ENCODE measurements around the gene STXBP5.

The STXBP5 gene

DNA sequence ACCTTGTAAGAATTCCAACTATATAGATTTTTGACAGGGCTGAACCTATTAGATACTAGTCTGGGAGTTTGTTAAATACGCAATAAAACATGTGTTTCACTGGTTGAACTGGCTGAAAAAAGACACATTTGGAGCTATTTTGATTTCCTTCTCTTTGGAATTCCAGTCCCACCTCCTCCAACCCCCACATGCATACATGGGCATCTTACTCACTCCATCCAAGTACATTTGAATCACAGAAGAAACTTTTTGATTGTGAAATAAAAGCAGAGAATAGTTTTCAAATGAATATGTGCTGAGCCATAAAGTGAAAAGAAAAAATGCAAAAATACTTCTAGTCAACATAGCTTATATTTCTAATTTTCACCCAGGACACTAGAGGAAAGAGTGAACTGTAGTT is 33.9 kb upstream of the STXBP5 start:
- Histone ChIP-seq H2AFZ (ENCODE audit: low read length) (no peak overlapping the region), H3K4me2 (ENCODE audit: low read length) (no peak overlapping the region), H3K27ac (ENCODE audit: low read depth, low read length, poor library complexity, severe bottlenecking) (no peak overlapping the region), H3K9me3 (ENCODE audit: low read length) (no peaks in the 10 kb centered on the region), H3K79me2 (ENCODE audit: insufficient read depth, low read length) (no peaks in the 10 kb centered on the region), H3K9me2 (ENCODE audit: low read depth, low read length) (no peaks in the 10 kb centered on the region), H3F3A (ENCODE audit: insufficient read depth, low read length) (no peaks in the 10 kb centered on the region), H3K9ac (ENCODE audit: low read length) (no peak overlapping the region), H3K4me3 (ENCODE audit: low read depth, low read length, poor library complexity, severe bottlenecking) (no peak overlapping the region), H4K20me1 (ENCODE audit: insufficient read depth, low read length) (no peaks in the 10 kb centered on the region), H3K27me3 (ENCODE audit: insufficient read depth, low read length) (no peaks in the 10 kb centered on the region), H3K36me3 (ENCODE audit: insufficient read depth, low read length) (no peaks in the 10 kb centered on the region), H3K4me1 (ENCODE audit: insufficient read depth, low read length, severe bottlenecking) (no peaks in the 10 kb centered on the region)
- TF ChIP-seq, protein P1, sequence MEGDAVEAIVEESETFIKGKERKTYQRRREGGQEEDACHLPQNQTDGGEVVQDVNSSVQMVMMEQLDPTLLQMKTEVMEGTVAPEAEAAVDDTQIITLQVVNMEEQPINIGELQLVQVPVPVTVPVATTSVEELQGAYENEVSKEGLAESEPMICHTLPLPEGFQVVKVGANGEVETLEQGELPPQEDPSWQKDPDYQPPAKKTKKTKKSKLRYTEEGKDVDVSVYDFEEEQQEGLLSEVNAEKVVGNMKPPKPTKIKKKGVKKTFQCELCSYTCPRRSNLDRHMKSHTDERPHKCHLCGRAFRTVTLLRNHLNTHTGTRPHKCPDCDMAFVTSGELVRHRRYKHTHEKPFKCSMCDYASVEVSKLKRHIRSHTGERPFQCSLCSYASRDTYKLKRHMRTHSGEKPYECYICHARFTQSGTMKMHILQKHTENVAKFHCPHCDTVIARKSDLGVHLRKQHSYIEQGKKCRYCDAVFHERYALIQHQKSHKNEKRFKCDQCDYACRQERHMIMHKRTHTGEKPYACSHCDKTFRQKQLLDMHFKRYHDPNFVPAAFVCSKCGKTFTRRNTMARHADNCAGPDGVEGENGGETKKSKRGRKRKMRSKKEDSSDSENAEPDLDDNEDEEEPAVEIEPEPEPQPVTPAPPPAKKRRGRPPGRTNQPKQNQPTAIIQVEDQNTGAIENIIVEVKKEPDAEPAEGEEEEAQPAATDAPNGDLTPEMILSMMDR (IDR thresholded peaks at IDR 0.05; ENCODE audit: low read length), result no peak
- no peak for TF ChIP-seq EZH2 (IDR thresholded peaks at IDR 0.05; ENCODE audit: borderline replicate concordance, low read length)

DNA sequence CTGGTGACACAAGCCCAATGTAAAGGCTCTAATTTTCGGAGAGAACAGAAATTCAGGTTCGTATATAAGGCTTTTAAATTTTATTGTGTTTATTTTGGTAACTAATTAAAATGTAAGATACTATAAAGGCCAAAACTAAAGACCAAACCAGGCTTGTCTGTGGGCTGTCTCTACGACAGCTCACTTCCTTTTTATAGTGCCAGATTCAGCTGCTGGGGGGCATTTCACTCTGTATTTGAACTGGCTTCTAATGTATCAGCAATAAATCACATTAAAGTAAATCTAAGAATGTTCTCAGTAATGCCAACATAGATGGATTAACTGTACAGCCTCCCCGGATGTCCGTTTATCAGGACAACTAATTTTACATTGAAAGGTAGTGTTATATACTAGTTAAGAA is 31.1 kb upstream of the STXBP5 start:
- Histone ChIP-seq H3K4me3 (ENCODE audit: low read depth, low read length, poor library complexity, severe bottlenecking) (no peak overlapping the region), H3K9me2 (ENCODE audit: low read depth, low read length) (no peaks in the 10 kb centered on the region), H3K36me3 (ENCODE audit: insufficient read depth, low read length) (no peaks in the 10 kb centered on the region), H3K9ac (ENCODE audit: low read length) (no peak overlapping the region), H3K27me3 (ENCODE audit: insufficient read depth, low read length) (no peaks in the 10 kb centered on the region), H3K9me3 (ENCODE audit: low read length) (no peaks in the 10 kb centered on the region), H2AFZ (ENCODE audit: low read length) (no peak overlapping the region), H3K4me2 (ENCODE audit: low read length) (no peak overlapping the region), H3K4me1 (ENCODE audit: insufficient read depth, low read length, severe bottlenecking) (no peaks in the 10 kb centered on the region), H3F3A (ENCODE audit: insufficient read depth, low read length) (no peaks in the 10 kb centered on the region), H4K20me1 (ENCODE audit: insufficient read depth, low read length) (no peaks in the 10 kb centered on the region), H3K27ac (ENCODE audit: low read depth, low read length, poor library complexity, severe bottlenecking) (no peak overlapping the region), H3K79me2 (ENCODE audit: insufficient read depth, low read length) (no peaks in the 10 kb centered on the region)
- no peak for TF ChIP-seq EZH2 (IDR thresholded peaks at IDR 0.05; ENCODE audit: borderline replicate concordance, low read length)
- TF ChIP-seq, protein P1 (IDR thresholded peaks at IDR 0.05; ENCODE audit: low read length), result no peak

DNA sequence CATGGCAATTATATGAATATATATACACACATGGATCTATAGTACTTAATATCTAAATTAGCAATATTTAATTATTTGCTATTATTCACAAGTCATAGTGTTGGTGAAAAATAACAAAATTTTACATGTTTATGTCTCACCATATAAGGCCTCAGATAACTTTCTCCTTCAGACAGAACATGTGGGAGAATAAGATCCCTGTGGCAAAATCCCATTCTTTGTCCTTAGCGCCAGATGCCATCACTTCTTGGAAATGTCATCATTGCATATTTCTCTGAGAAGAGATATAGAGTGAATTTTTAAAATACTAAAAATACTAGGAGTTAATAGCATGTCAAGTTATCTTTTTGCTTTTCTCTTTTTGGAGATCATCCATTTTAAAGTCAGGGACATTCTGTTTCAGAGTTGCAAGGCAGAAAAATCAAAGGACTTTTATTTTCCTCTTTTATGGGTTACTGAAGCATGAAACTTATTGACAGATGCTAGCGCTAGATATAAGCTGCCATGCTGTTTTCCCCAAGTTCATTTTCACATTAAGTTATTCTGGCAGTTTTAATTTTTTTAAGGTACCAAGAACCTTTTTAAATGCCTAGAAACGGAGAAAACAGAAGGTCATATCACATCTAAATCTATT is 30.4 kb upstream of the STXBP5 start:
- Histone ChIP-seq H3K36me3 (ENCODE audit: insufficient read depth, low read length) (no peaks in the 10 kb centered on the region), H2AFZ (ENCODE audit: low read length) (no peak overlapping the region), H3K9me2 (ENCODE audit: low read depth, low read length) (no peaks in the 10 kb centered on the region), H3K79me2 (ENCODE audit: insufficient read depth, low read length) (no peaks in the 10 kb centered on the region), H3K9ac (ENCODE audit: low read length) (no peak overlapping the region), H4K20me1 (ENCODE audit: insufficient read depth, low read length) (no peaks in the 10 kb centered on the region), H3K27me3 (ENCODE audit: insufficient read depth, low read length) (no peaks in the 10 kb centered on the region), H3K4me1 (ENCODE audit: insufficient read depth, low read length, severe bottlenecking) (no peaks in the 10 kb centered on the region), H3F3A (ENCODE audit: insufficient read depth, low read length) (no peaks in the 10 kb centered on the region), H3K27ac (ENCODE audit: low read depth, low read length, poor library complexity, severe bottlenecking) (no peak overlapping the region), H3K9me3 (ENCODE audit: low read length) (no peaks in the 10 kb centered on the region), H3K4me2 (ENCODE audit: low read length) (no peak overlapping the region), H3K4me3 (ENCODE audit: low read depth, low read length, poor library complexity, severe bottlenecking) (no peak overlapping the region)
- TF ChIP-seq, protein P1 (IDR thresholded peaks at IDR 0.05; ENCODE audit: low read length), result no peak
- TF ChIP-seq EZH2 (IDR thresholded peaks at IDR 0.05; ENCODE audit: borderline replicate concordance, low read length), result no peak
